Panc1 (cell line): ENCODE results near the gene PRDX3. TPM values are rescaled to one million over a fixed set of nuclear protein-coding genes. Genes with fewer than 3 reads are reported as not detected.

Experiments used
- ATAC-seq: fragments of 200-7000 bp; cut with Tn5 transposase; 2 replicates; pipeline ENCODE4 v1.9.1; 2020; ENCODE audit warnings: mild to moderate bottlenecking, moderate library complexity
- BruUV-seq: library from RNA; stranded (reverse); fragments of 400-500 nt; replicated peaks from 2 replicates; lab custom pipeline; 2021; lab: Mats Ljungman, UMichigan
- CTCF ChIA-PET: fragments of 300-600 bp; sonication (Branson Sonifier 250); formaldehyde crosslinking; loops from one replicate; lab custom pipeline; 2022; ENCODE audit warnings: antibody characterized with exemption; lab: Charles Lee
- POLR2A ChIA-PET: fragments of 300-600 bp; sonication (Branson Sonifier 250); formaldehyde crosslinking; loops from one replicate; lab custom pipeline; 2022; ENCODE audit warnings: antibody characterized with exemption; lab: Charles Lee
- DNase-seq: peaks from one replicate; pipeline ENCODE4 v3.0.0-alpha.2; 2010; ENCODE audit warnings: low read depth, low spot score
- H3K27ac ChIP-seq: 2 replicates; pipeline ENCODE4 v1.5.1; 2011; ENCODE audit warnings: mild to moderate bottlenecking, low read length, inconsistent platforms
- H3K27me3 ChIP-seq: fragments of 200-500 bp; sonication (Bioruptor generic); 2 replicates; pipeline ENCODE4 v1.6.0; 2014; ENCODE audit warnings: low read length, inconsistent platforms; ENCODE audit not compliant: control insufficient read depth, insufficient read depth
- H3K36me3 ChIP-seq: fragments of 200-500 bp; sonication (Bioruptor generic); 2 replicates; pipeline ENCODE4 v1.5.1; 2014; ENCODE audit warnings: inconsistent platforms, mild to moderate bottlenecking, low read length, moderate library complexity; ENCODE audit not compliant: control insufficient read depth, insufficient read depth
- H3K4me1 ChIP-seq: 2 replicates; pipeline ENCODE4 v1.5.1; 2011; ENCODE audit warnings: inconsistent platforms, mild to moderate bottlenecking, low read length, moderate library complexity; ENCODE audit not compliant: control insufficient read depth, insufficient read depth
- H3K4me3 ChIP-seq, 2 experiments: 2 replicates each; pipeline ENCODE4 v1.5.1; 2011 to 2012; ENCODE audit warnings: low read depth in 2 of 2, low read length in 2 of 2, mild to moderate bottlenecking in 2 of 2, inconsistent platforms in 1 of 2, moderate library complexity in 1 of 2
- H3K9me3 ChIP-seq: fragments of 200-500 bp; sonication (Bioruptor generic); 2 replicates; pipeline ENCODE4 v1.5.1; 2014; ENCODE audit warnings: low read depth, mild to moderate bottlenecking, inconsistent platforms, low read length, moderate library complexity; ENCODE audit not compliant: control insufficient read depth, insufficient read depth
- CTCF ChIP-seq: fragments of 450-650 bp; IDR thresholded peaks from 2 replicates; pipeline ENCODE4 v1.5.1; 2017; ENCODE audit warnings: mild to moderate bottlenecking
- POLR2AphosphoS5 ChIP-seq: IDR thresholded peaks from 2 replicates; pipeline ENCODE4 v1.6.1; 2012; ENCODE audit warnings: mild to moderate bottlenecking, low read depth, low read length, moderate library complexity
- REST ChIP-seq, 2 experiments: IDR thresholded peaks; 2 replicates each; pipeline ENCODE4 v1.6.1; 2011 to 2012; ENCODE audit warnings: low read depth in 2 of 2, control low read depth in 1 of 2, low read length in 1 of 2, mild to moderate bottlenecking in 1 of 2, moderate library complexity in 1 of 2; ENCODE audit not compliant: insufficient read depth in 1 of 2
- SIN3A ChIP-seq: IDR thresholded peaks from 2 replicates; pipeline ENCODE4 v1.6.1; 2012; ENCODE audit warnings: low read depth, mild to moderate bottlenecking, low read length, moderate library complexity, borderline replicate concordance; ENCODE audit not compliant: insufficient read depth
- TCF7L2 ChIP-seq: IDR thresholded peaks from 2 replicates; pipeline ENCODE4 v1.6.1; 2011; ENCODE audit warnings: mild to moderate bottlenecking, low read depth, low read length, inconsistent platforms
- in situ Hi-C: cut with HindIII; loops from 2 replicates; pipeline ENCODE4 v1.10.0; 2016; ENCODE audit warnings: low sequenced_read_pairs, low pct_unique_long_range_greater_than_20kb
- intact Hi-C: fragments of 100-400 bp; cut with micrococcal nuclease; formaldehyde crosslinking; loops from one replicate; pipeline ENCODE4 v1.10.0; 2022; ENCODE audit not compliant: unreplicated experiment
- total RNA-seq: library from RNA; stranded (reverse); gene quantifications from one replicate; pipeline ENCODE4 v1.2.1, GENCODE V29; 2021; ENCODE audit not compliant: unreplicated experiment

The PRDX3 gene
- total RNA-seq, 1 experiment from 2014 or later = 235 TPM

- no TSS peak for BruUV-seq
- in situ Hi-C loops = no loop called here
- Histone ChIP-seq H3K9me3 (no peaks in the 10 kb centered on the region), H3K4me1 (peaks cover 42% of the 10 kb centered on the region), H3K27ac (peak within 1 kb of the TSS; percentile 90), H3K4me3 (peak within 1 kb of the TSS; percentile 80 to 94), H3K27me3 (no peaks in the 10 kb centered on the region), H3K36me3 (no peaks in the 10 kb centered on the region)
- peak; percentile 74 for DNase-seq
- CTCF ChIA-PET = interaction anchor here (0.7 to 1.4 kb wide), 6 partner anchors 9 to 283 kb away, joined by 3 to 20 read pairs (median 4); no protein-coding TSS in a partner anchor
- TF ChIP-seq SIN3A = no peak; the same call in 1 of the 2 replicates
- no peak for TF ChIP-seq CTCF
- TF ChIP-seq POLR2AphosphoS5 = no peak
- TF ChIP-seq REST (IDR thresholded peaks at IDR 0.05; ENCODE audit: insufficient read depth in 1 of 2, low read depth in 2 of 2, low read length in 1 of 2) = no peak
- TF ChIP-seq TCF7L2 = no peak
- POLR2A ChIA-PET = interaction anchor here (0.6 to 1.5 kb wide), 6 partner anchors 13 to 666 kb away, joined by 3 to 5 read pairs (median 4); no protein-coding TSS in a partner anchor
- intact Hi-C loops = loop anchor here (2.0 to 5.0 kb wide), 3 partner anchors 45 to 209 kb away; no protein-coding TSS in a partner anchor
- ATAC-seq = peak; percentile 91
Measured at GRCh38 chr10:119207366-119207666, 28.7 kb upstream of the PRDX3 start, which contains the start of gene GRK5. GRK5 (plus strand) TSS chr10:119207571; CDS start chr10:119207918, 347 bp downstream.

- Histone ChIP-seq H3K27me3 (no peaks in the 10 kb centered on the region), H3K27ac (peak overlapping the region; percentile 90), H3K4me3 (peak overlapping the region; percentile 52 to 80), H3K4me1 (peaks cover 37% of the 10 kb centered on the region), H3K36me3 (no peaks in the 10 kb centered on the region), H3K9me3 (no peaks in the 10 kb centered on the region)
- no TSS peak for BruUV-seq
- POLR2A ChIA-PET = interaction anchor here (0.6 to 1.5 kb wide), 5 partner anchors 13 to 666 kb away, joined by 3 to 4 read pairs (median 3); no protein-coding TSS in a partner anchor
- no peak for DNase-seq
- TF ChIP-seq CTCF (peak; percentile 99), TCF7L2 (no peak), POLR2AphosphoS5 (no peak; the same call in none of the 2 replicates), SIN3A (0 out of 2 replicates have a peak, but pooled peaks have one; percentile 28), REST (IDR thresholded peaks at IDR 0.05; ENCODE audit: insufficient read depth in 1 of 2, low read depth in 2 of 2, low read length in 1 of 2) (no peak)
- peak; percentile 78 for ATAC-seq
- intact Hi-C loops (loop anchor here (2.0 to 5.0 kb wide), 3 partner anchors 46 to 210 kb away; no protein-coding TSS in a partner anchor), in situ Hi-C loops (no loop called here)
- CTCF ChIA-PET = interaction anchor here (0.6 to 1.4 kb wide), 10 partner anchors 9 to 283 kb away, joined by 3 to 20 read pairs (median 3); no protein-coding TSS in a partner anchor
Measured at GRCh38 chr10:119206603-119207365, 28.2 kb upstream of the PRDX3 start.
